Measurements from ENCODE around the gene CELF5.
"Not testable (repeated sequence)": the region's sequence is repeated elsewhere in the genome, so short reads cannot be mapped to it uniquely, and the experiment has no call there.

The CELF5 gene

GRCh38 chr19:3189702-3190469 lies 34.6 kb upstream of the CELF5 start:
- no peak overlapping the region for H3K4me3 ChIP-seq (ENCODE audit: low read length)
- no peak for DNase-seq (ENCODE audit: low read depth, low spot score)

GRCh38 chr19:3190470-3190770 lies 34.0 kb upstream of the CELF5 start:
- DNase-seq (ENCODE audit: low read depth, low spot score): no peak
- H3K4me3 ChIP-seq (ENCODE audit: low read length): no peak overlapping the region

GRCh38 chr19:3190921-3191805 lies 33.3 kb upstream of the CELF5 start:
- H3K4me3 ChIP-seq (ENCODE audit: low read length): no peak overlapping the region
- DNase-seq (ENCODE audit: low read depth, low spot score): no peak

GRCh38 chr19:3191806-3192104 lies 32.7 kb upstream of the CELF5 start:
- not testable (repeated sequence) for DNase-seq (ENCODE audit: low read depth, low spot score); H3K4me3 ChIP-seq (ENCODE audit: low read length)

- no peak for DNase-seq (ENCODE audit: low read depth, low spot score)
- H3K4me3 ChIP-seq (ENCODE audit: low read length): no peak overlapping the region
These were observed 32.2 kb upstream of the CELF5 start for GRCh38 chr19:3192228-3192635.

- no peak for DNase-seq (ENCODE audit: low read depth, low spot score)
- H3K4me3 ChIP-seq (ENCODE audit: low read length): no peak overlapping the region
These were observed 31.8 kb upstream of the CELF5 start for GRCh38 chr19:3192684-3193083.

GRCh38 chr19:3193256-3194105 lies 31.0 kb upstream of the CELF5 start:
- H3K4me3 ChIP-seq (ENCODE audit: low read length): no peak overlapping the region
- no peak for DNase-seq (ENCODE audit: low read depth, low spot score)

GRCh38 chr19:3194106-3195087 lies 30.1 kb upstream of the CELF5 start:
- no peak overlapping the region for H3K4me3 ChIP-seq (ENCODE audit: low read length)
- no peak for DNase-seq (ENCODE audit: low read depth, low spot score)

- H3K4me3 ChIP-seq (ENCODE audit: low read length): no peak overlapping the region
- DNase-seq (ENCODE audit: low read depth, low spot score): no peak
These were observed 28.2 kb upstream of the CELF5 start for GRCh38 chr19:3196064-3196932.

GRCh38 chr19:3196933-3197205 lies 27.6 kb upstream of the CELF5 start:
- no peak overlapping the region for H3K4me3 ChIP-seq (ENCODE audit: low read length)
- DNase-seq (ENCODE audit: low read depth, low spot score): no peak

GRCh38 chr19:3198901-3199700 lies 25.4 kb upstream of the CELF5 start:
- H3K4me3 ChIP-seq (ENCODE audit: low read length): no peak overlapping the region
- DNase-seq (ENCODE audit: low read depth, low spot score): no peak

GRCh38 chr19:3201072-3201700 lies 23.3 kb upstream of the CELF5 start:
- H3K4me3 ChIP-seq (ENCODE audit: low read length): no peak overlapping the region
- no peak for DNase-seq (ENCODE audit: low read depth, low spot score)

GRCh38 chr19:3201911-3202310 lies 22.6 kb upstream of the CELF5 start:
- no peak for DNase-seq (ENCODE audit: low read depth, low spot score)
- H3K4me3 ChIP-seq (ENCODE audit: low read length): no peak overlapping the region

- no peak for DNase-seq (ENCODE audit: low read depth, low spot score)
- no peak overlapping the region for H3K4me3 ChIP-seq (ENCODE audit: low read length)
These were observed 22.1 kb upstream of the CELF5 start for GRCh38 chr19:3202346-3202745.

GRCh38 chr19:3202895-3203294 lies 21.6 kb upstream of the CELF5 start:
- not testable (repeated sequence) for DNase-seq (ENCODE audit: low read depth, low spot score)

GRCh38 chr19:3203805-3204645 lies 20.4 kb upstream of the CELF5 start:
- H3K4me3 ChIP-seq (ENCODE audit: low read length): no peak overlapping the region

More at GRCh38 chr19:3202895-3203294, 21.6 kb upstream of the CELF5 start:
- not testable (repeated sequence) for H3K4me3 ChIP-seq (ENCODE audit: low read length)

More at GRCh38 chr19:3203805-3204645, 20.4 kb upstream of the CELF5 start:
- no peak for DNase-seq (ENCODE audit: low read depth, low spot score)
